Loucy (cell line): Measurements from ENCODE around the gene C1QL4.

Experiments
- CTCF ChIP-seq: fragments of 200-600 bp; sonication (generic); conservative IDR thresholded peaks from 2 replicates; pipeline ENCODE4 v1.5.1; 2014; ENCODE audit warnings: mild to moderate bottlenecking, antibody characterized with exemption, low read length
- EZH2phosphoT487 ChIP-seq: fragments of 200-600 bp; IDR thresholded peaks from 2 replicates; pipeline ENCODE4 v1.6.1; 2018; ENCODE audit warnings: antibody characterized with exemption, mild to moderate bottlenecking, moderate library complexity, borderline replicate concordance

GRCh38 chr12:49331380-49332222 lies 5.4 kb downstream of the C1QL4 start:
- TF ChIP-seq CTCF (peak; percentile 68), EZH2phosphoT487 (no peak)
